GM18526 (cell line): ENCODE data around the gene B4GALT7.

ENCODE experiments used
- POLR2A ChIP-seq: IDR thresholded peaks from 3 replicates; pipeline ENCODE4 v1.6.1; 2011; ENCODE audit not compliant: insufficient read length; ENCODE audit errors: extremely low read depth

B4GALT7 gene

GRCh38 chr5:177592010-177592834 lies 7.7 kb upstream of the B4GALT7 start, which contains the start of gene TMED9:
TSS of gene TMED9 (plus strand) at chr5:177592203. CDS start at chr5:177592215, 12 bp downstream.
- TF ChIP-seq POLR2A: peak; percentile 96

- TF ChIP-seq POLR2A: no peak
Observed at GRCh38 chr5:177592905-177593304, 7.0 kb upstream of the B4GALT7 start.

- no peak for TF ChIP-seq POLR2A
Observed at GRCh38 chr5:177593511-177593910, 6.4 kb upstream of the B4GALT7 start.

GRCh38 chr5:177594071-177594470 lies 5.9 kb upstream of the B4GALT7 start:
- TF ChIP-seq POLR2A: no peak

- TF ChIP-seq POLR2A: no peak
Observed at GRCh38 chr5:177595026-177595585, 4.8 kb upstream of the B4GALT7 start.

GRCh38 chr5:177595991-177596774 lies 3.7 kb upstream of the B4GALT7 start:
- no peak for TF ChIP-seq POLR2A

GRCh38 chr5:177596775-177597238 lies 3.1 kb upstream of the B4GALT7 start:
- TF ChIP-seq POLR2A: no peak

GRCh38 chr5:177598477-177598876 lies 1.5 kb upstream of the B4GALT7 start:
- TF ChIP-seq POLR2A: no peak

- TF ChIP-seq POLR2A: no peak
Observed at GRCh38 chr5:177600508-177601018, 631 bp downstream of the B4GALT7 start.

GRCh38 chr5:177601126-177601525 lies 1.2 kb downstream of the B4GALT7 start:
- TF ChIP-seq POLR2A: no peak

GRCh38 chr5:177601577-177602457 lies 1.9 kb downstream of the B4GALT7 start:
- TF ChIP-seq POLR2A: no peak

GRCh38 chr5:177602458-177602830 lies 2.5 kb downstream of the B4GALT7 start:
- no peak for TF ChIP-seq POLR2A

GRCh38 chr5:177603631-177604030 lies 3.7 kb downstream of the B4GALT7 start:
- TF ChIP-seq POLR2A: no peak

- TF ChIP-seq POLR2A: no peak
Observed at GRCh38 chr5:177604116-177604521, 4.2 kb downstream of the B4GALT7 start.
